NCI-H748 (cell line): ENCODE results near the gene USP4.
A peak's percentile ranks its signal among the peaks of the same experiment; 100 is the strongest.
"Not testable (repeated sequence)": the region's sequence is repeated elsewhere in the genome, so short reads cannot be mapped to it uniquely, and the experiment has no call there.

ENCODE experiments used
- DNase-seq: peaks from one replicate; lab custom pipeline; 2025; ENCODE audit not compliant: unreplicated experiment; lab: John Stamatoyannopoulos, UW

The USP4 gene

GRCh38 chr3:49339941-49340800 is at the start of gene USP4:
Gene USP4, minus strand, starts transcription at chr3:49340053. Its CDS starts 29 bp downstream, at chr3:49340024.
- peak; percentile 91 for DNase-seq

DNA sequence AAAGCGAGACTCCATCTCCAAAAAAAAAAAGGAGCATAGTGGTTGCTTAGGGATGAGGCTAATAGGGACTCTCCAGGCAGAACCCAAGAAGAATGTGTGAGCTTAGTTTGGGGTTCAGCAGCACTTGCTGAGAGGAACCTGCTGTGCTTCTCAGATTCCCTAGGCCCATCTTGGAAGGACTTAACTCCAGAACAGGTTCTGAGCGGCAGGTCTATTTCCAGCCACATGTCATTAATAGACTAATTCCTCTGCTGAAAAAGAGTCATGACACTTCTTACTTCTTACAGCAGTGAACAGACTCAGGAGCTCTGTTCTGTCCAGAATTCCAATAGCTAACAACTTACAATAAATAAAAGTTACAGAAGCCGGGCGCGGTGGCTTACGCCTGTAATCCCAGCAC is 49.4 kb upstream of the USP4 start:
- no peak for DNase-seq

DNA sequence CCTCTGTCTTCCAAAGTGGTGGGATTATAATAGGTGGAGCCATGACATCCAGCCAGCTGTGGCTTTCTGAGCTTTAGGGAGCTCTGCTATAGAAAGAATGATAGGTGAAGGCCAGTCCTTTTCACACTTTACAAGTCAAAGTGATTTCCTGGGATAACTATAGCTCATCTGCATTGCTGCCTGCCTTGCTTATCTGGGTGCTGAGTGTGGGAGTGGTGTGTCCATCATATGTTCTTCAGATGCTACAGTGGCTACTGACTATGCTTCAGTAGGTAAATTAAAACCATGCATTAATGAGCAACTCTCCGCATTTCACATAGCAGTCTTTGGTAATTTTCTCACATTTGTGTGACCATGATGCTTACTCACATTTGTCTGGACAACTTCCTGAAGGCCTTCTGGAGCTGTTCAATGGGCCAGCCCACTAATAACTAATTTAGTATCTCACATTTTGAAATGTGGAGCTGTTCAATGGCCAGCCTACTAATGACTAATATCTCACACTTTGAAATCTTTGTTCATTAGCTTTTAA is 48.5 kb upstream of the USP4 start:
- DNase-seq: no peak

DNA sequence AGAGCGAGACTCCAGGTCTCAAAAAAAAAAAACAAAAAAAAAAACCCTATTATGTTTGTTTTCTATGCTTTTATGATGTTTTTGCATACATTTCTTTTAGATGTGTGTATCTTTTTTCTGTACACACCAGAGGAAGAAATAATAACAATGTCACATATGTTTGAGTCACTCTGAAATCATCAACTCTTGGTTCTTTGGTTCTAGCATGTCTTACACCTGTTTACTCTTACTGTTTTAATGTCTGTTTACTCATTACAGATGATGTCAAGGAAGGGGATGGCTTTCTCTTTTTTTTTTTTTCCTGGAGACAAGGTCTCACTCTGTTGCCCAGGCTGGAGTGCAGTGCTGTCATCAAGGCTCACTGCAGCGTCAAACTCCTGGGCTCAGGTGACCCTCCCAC is 47.9 kb upstream of the USP4 start:
- DNase-seq: no peak

DNA sequence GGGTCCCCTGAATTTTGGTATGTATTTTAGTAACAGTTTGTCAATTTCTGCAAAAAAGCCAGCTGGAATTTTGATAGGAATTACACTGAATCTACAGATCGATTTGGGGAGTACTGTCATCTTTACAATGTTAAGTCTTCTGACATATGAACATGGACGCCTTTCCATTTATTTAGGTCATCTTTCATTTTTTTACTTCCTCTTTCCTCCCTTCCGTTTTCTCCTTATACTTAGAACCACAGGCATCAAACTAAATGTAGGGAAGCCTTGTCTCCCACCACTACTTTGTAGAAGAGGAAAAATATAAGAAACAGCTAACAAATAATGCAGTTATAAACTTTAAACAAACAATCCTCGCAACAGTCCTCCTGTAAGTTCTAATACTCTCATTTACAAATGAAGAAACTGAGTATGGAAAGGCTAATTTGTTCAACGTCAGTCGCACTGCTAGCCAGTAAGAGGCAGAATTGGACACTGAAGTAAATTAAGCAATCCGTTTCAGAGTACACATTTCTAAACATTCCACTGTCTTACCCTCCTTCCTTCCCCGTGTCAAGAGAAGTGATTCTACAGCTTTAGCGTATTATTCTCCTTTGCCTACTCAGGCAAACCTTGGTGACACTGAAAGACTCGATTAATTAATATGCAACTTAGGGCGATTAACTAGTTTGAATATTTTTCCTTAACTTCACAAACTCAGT is 46.4 kb upstream of the USP4 start:
- DNase-seq: no peak

DNA sequence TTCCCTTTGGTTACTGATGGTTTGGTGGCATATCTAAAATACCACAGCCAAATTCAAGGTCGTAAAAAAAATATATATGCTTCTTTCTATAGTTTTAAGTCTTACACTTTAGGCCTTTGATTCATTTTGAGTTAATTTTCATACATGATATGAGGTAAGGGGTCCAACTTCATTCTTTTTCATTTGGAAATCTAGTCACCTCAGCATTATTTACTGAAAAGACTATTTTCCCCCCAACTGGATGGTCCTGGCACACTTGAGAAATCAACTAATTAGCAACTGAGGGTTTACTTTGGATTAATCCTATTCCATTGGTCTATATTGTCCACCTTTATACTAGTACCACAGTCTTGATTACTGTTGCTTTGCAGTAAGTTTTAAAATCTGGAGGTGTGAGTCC is 45.8 kb upstream of the USP4 start:
- DNase-seq: no peak

GRCh38 chr3:49383387-49383786 is 43.5 kb upstream of the USP4 start:
- no peak for DNase-seq

GRCh38 chr3:49378249-49378895 is 38.5 kb upstream of the USP4 start:
- no peak for DNase-seq

- no peak for DNase-seq
Observed at GRCh38 chr3:49377483-49377882, 37.6 kb upstream of the USP4 start.

GRCh38 chr3:49371946-49372345 is 32.1 kb upstream of the USP4 start:
- no peak for DNase-seq

DNA sequence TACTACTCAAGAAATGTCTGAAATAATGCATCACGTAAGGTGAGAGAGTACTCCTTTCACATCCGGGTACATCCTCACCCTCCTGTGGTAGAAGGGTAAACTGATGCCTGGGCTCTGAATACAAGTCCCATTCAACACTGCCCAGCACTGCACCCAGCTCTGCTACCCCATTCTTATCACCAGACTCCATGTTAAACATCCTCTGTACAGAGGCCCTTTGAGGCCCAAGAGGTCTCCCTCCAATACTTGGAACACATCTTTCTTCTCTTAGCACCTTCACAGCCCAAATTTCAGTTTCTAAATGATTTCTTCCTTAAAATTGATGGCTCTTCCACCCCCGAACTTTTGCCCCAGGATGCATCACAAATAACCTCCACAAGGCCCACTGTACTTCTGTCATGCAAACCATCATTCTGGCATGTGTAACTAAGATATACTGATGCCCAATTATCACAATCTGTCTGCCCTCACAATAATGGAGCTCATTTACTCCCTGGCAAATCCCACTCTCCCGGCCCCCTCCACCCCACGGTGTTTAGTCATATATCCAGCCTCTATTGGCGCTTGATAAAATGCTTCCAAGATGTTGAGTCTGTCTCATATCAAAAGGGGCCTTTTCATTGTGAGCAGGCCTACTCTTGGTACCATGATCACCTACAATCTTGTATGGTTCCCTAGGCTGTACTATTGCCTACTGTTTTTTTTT is 30.9 kb upstream of the USP4 start:
- DNase-seq: no peak

DNA sequence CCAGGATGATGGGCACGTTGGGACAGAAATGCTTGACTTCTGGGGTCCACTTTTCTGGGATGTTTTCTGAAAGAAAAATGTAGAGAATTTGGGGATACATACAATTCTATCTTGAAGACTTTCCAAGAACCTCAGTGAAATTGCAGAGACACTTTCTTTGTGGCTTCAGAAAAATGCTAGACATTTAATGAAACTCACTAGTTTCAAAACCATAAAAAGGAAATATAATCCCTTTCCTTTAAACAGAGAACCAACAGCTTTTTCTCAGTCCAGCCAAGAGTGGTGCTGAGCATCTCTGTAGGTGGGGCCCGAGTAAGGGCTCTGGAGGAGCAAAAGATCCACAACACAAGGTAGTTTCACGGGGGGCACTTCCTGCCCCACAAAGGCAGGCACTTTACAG is 22.7 kb upstream of the USP4 start:
- DNase-seq: no peak

DNA sequence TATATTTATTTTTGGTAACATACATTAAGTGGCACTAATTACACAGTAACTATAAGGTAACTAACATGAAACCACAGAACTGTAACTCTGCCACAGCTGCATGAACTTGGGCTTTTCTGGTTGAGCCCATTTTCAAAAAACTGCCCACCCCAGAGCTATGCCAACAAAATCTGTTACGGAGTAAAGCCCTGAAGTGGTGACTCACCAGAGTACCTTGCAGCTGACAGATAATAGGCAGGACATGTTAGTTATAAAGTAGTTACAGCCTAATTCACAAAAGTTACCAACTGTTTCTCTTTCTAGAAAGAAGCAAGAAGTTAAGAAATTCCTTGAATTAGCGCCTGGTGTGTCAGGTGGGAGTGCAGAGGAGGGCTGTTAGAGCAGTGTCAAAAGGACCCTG is 19.8 kb upstream of the USP4 start:
- DNase-seq: no peak

- no peak for DNase-seq
Observed at GRCh38 chr3:49358884-49359225, 19.0 kb upstream of the USP4 start.

DNA sequence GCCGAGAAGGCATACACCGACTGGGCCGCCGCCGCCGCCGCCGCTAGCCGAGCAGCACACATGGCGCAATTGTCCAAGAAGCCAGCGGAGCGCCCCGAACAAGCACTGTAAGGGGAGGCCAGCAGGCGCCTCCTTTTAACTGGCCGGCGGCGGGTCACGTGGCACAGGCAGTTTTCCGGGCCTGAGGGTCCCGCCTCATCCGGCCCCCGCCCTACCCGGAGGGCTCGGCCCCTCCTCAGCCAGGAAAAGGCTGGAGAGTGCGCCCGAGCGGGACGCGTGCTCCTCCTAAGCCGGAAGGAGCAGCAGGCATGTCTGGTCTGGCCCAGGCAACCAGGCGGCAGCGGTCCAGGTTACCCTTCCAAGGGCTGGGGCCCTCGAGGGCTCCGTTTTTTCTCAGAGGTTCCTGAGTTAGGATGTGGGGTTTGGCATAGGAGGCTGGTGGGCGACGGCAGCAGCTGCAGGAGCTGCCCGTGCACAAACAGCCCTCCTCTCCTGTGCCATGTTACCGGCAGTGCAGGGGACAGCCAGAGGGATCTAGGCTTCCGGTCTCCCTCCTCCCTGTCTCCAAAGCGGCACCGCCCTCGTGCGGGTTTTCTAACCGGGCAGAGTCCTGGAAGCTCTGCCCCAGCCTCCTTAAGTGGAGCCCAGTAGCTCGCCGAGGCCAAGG is 18.5 kb upstream of the USP4 start, which contains the start of gene GPX1:
TSS of gene GPX1 (minus strand) at position 137 of the 667 bp plus-strand sequence. CDS start at position 62, 75 bp downstream.
- DNase-seq: peak; percentile 94

GRCh38 chr3:49357443-49358216 is 17.8 kb upstream of the USP4 start:
- DNase-seq: peak; percentile 43

DNA sequence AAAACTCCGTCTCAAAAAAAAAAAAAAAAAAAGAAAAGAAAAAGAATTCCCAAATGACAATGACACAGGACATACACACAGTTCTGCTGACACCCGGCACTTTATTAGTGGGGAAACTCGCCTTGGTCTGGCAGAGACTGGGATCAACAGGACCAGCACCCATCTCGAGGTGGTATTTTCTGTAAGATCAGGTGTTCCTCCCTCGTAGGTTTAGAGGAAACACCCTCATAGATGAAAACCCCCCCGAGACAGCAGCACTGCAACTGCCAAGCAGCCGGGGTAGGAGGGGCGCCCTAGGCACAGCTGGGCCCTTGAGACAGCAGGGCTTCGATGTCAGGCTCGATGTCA is 17.2 kb upstream of the USP4 start:
- DNase-seq: not testable (repeated sequence)

- no peak for DNase-seq
Observed at GRCh38 chr3:49352890-49353421, 13.1 kb upstream of the USP4 start.

- no peak for DNase-seq
Observed at GRCh38 chr3:49352281-49352680, 12.4 kb upstream of the USP4 start.
